ENCODE results near the gene GPRIN2. TPM values are rescaled to one million over a fixed set of nuclear protein-coding genes. Genes with fewer than 3 reads are reported as not detected.
"Not testable (repeated sequence)": the region's sequence is repeated elsewhere in the genome, so short reads cannot be mapped to it uniquely, and the experiment has no call there.

The GPRIN2 gene
- total RNA-seq, 3 donors from 2014 or later: 5.9 to 6.9 TPM; not detected in 1

DNA sequence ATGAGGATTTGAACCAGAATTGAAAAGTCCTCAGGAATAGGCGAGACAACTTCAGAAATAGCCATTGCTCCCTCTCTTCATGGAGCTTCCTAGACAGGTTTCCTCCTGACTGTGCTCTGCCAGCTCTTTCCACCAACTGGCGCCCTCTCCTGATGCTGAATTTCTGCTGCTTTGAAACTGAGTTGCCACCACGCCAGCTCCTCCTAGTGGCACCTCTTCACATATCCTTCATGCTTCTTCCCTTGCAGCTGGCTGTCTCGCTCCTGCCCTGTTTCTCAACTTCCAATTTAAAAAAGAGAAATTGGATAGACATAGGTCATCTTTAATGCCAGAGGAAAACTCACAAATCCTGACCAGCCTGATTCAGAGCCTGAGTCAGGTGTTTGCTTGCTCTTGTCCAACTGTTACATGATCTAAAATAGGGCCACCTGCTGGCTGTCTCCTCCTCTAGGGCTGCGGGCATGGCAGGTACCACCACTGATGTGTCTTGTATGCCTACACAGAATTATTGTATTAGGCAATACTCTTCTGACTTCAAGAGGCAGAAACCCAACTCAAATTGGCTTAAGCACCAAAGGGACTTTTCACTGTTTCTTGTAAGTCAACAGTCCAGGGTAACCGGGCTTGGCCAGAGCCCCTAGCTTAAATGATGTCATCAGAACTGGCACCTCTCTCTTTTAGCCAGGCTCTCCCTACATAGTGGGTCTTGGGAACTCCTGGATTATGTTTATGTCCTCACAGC lies 9.3 kb upstream of the GPRIN2 start:
- intact Hi-C loops (cut with DNase I; ENCODE audit: low total_unique reads); H3K4me3 ChIP-seq; H3K27me3 ChIP-seq; H3K4me1 ChIP-seq; H3K27ac ChIP-seq; H3K36me3 ChIP-seq; H3K9me3 ChIP-seq: not testable (repeated sequence)
- peak; percentile 62 to 67 for DNase-seq (ENCODE audit: low spot score in 2 of 2)
- TF ChIP-seq, protein P1, sequence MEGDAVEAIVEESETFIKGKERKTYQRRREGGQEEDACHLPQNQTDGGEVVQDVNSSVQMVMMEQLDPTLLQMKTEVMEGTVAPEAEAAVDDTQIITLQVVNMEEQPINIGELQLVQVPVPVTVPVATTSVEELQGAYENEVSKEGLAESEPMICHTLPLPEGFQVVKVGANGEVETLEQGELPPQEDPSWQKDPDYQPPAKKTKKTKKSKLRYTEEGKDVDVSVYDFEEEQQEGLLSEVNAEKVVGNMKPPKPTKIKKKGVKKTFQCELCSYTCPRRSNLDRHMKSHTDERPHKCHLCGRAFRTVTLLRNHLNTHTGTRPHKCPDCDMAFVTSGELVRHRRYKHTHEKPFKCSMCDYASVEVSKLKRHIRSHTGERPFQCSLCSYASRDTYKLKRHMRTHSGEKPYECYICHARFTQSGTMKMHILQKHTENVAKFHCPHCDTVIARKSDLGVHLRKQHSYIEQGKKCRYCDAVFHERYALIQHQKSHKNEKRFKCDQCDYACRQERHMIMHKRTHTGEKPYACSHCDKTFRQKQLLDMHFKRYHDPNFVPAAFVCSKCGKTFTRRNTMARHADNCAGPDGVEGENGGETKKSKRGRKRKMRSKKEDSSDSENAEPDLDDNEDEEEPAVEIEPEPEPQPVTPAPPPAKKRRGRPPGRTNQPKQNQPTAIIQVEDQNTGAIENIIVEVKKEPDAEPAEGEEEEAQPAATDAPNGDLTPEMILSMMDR (IDR thresholded peaks at IDR 0.05): peak in 2 of 3 donors; percentile 52 to 72

DNA sequence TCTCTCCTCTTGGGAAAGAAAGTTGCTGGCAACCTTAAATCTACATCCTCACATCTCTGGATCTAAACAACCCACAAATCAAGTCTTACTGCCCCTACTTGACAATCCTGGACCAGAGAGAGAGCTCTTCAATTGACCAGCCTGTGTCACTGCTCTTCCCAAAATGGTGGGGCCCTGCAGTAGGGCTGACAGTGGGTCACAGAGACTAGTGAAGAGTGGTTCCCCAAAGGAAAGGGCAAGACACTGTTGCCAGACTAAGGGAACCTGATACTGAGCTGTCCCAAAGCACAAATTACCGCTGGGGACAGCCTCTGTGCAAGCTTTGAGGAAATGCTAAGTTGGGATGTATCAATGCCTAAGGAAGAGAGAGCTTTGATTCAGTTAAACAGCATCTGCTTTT lies 4.5 kb upstream of the GPRIN2 start:
- Histone ChIP-seq H3K4me3 (no peak overlapping the region), H3K9me3 (no peaks in the 10 kb centered on the region), H3K27ac (no peak overlapping the region), H3K4me1 (no peaks in the 10 kb centered on the region), H3K27me3 (peaks cover 0 to 23% of the 10 kb centered on the region in 2 donors), H3K36me3 (no peaks in the 10 kb centered on the region)
- intact Hi-C loops (cut with DNase I; ENCODE audit: low total_unique reads): no loop called here
- TF ChIP-seq, protein P1 (IDR thresholded peaks at IDR 0.05): no peak
- no peak for TF ChIP-seq POLR2A (IDR thresholded peaks at IDR 0.05)
- TF ChIP-seq POLR2AphosphoS5 (IDR thresholded peaks at IDR 0.05): no peak
- DNase-seq (ENCODE audit: low spot score in 2 of 2): no peak

DNA sequence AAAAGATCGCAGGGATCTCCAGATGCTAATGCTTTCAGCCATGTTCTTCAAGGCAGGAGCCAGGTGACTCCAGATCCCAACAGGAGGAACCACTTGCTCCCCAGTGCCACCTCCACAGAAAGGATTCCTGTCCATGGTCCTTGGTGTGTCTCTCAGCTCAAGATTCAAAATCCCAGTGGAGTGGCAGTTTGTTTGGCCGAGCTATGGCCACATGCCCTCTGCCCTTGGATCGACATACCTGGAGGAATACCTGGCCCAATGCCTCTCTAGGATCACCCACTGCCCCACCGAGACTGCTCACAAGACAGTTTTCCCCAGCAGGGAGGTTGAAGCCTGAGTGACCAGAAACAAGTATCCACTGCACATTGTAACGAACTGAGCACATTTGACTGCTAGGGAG lies 3.9 kb upstream of the GPRIN2 start:
- Histone ChIP-seq H3K4me3 (no peak overlapping the region), H3K9me3 (no peaks in the 10 kb centered on the region), H3K27me3 (peaks cover 0 to 26% of the 10 kb centered on the region in 2 donors), H3K4me1 (no peaks in the 10 kb centered on the region), H3K36me3 (no peaks in the 10 kb centered on the region), H3K27ac (no peak overlapping the region)
- DNase-seq (ENCODE audit: low spot score in 2 of 2): no peak
- intact Hi-C loops (cut with DNase I; ENCODE audit: low total_unique reads): no loop called here
- TF ChIP-seq, protein P1 (IDR thresholded peaks at IDR 0.05): no peak
- TF ChIP-seq POLR2AphosphoS5 (IDR thresholded peaks at IDR 0.05) (no peak), POLR2A (IDR thresholded peaks at IDR 0.05) (no peak)

DNA sequence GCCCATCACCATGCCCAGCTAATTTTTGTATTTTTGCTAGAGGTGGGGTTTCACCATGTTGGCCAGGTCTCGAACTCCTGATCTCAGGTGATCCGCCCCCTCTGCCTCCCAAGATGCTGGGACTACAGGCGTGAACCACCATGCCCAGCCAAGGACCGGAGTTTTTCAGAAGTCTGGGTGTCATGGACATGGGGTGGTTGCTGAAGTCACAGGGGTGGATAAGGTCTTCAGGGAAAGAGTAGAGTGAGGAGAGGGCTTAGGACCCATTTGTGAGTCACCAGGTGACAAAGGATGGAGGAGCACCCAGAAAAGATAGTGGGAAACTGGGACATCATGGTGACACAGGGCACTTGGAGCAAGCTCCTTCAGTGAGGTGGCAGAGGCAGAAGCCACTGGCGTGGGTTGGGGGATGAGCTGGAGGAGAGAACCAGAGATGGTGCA lies 2.8 kb upstream of the GPRIN2 start:
- Histone ChIP-seq H3K9me3 (no peaks in the 10 kb centered on the region), H3K36me3 (no peaks in the 10 kb centered on the region), H3K27me3 (peaks cover 0 to 26% of the 10 kb centered on the region in 2 donors), H3K27ac (no peak overlapping the region), H3K4me1 (no peaks in the 10 kb centered on the region), H3K4me3 (no peak overlapping the region)
- intact Hi-C loops (cut with DNase I; ENCODE audit: low total_unique reads): no loop called here
- no peak for TF ChIP-seq POLR2AphosphoS5 (IDR thresholded peaks at IDR 0.05)
- TF ChIP-seq POLR2A (IDR thresholded peaks at IDR 0.05): no peak
- TF ChIP-seq, protein P1 (IDR thresholded peaks at IDR 0.05): no peak
- DNase-seq (ENCODE audit: low spot score in 2 of 2): peak in 1 of 2 donors; percentile 52

DNA sequence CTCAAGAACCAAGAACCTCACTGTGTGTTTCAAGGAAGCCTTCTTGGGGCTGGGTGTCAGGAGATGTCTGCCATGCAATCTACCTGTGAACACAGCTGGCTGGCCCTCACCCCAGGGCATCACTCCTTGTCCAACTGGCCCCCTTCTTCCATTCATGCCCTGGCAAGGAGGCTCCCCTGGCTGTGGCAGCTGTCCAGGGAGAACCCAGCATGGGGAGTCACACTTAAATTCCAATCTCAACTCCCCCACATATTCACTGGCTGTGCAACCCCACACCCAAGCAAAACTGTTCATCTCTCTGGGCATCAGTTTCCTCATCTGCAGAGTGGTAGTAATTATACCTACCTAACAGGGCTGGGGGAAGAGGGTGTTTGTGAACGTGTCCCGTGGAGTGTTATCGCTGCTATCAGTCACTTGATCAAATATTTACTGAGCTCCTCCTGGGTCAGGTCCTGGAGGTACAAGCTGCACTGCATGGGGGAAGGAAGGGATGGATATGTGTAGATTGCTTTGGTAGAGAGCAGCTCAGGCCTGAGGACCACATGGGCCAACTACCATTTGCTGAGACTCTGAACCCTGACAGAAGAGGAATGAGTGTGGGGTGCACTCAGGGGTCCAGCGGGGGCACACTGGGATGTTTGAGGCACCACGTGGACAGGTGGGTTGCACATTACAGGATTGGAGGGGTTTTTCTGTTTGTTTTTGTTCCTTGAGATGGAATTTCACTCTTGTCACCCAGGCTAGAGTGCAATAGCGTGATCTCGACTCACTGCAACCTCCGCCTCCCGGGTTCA lies 2.1 kb upstream of the GPRIN2 start:
- intact Hi-C loops (cut with DNase I; ENCODE audit: low total_unique reads): no loop called here
- peak; percentile 18 to 50 for DNase-seq (ENCODE audit: low spot score in 2 of 2)
- H3K27ac ChIP-seq: no peak overlapping the region
- TF ChIP-seq POLR2AphosphoS5 (IDR thresholded peaks at IDR 0.05) (no peak), POLR2A (IDR thresholded peaks at IDR 0.05) (no peak)
- TF ChIP-seq, protein P1 (IDR thresholded peaks at IDR 0.05): no peak
- no peaks in the 10 kb centered on the region for H3K9me3 ChIP-seq
- peaks cover 0 to 26% of the 10 kb centered on the region in 2 donors for H3K27me3 ChIP-seq
- no peak overlapping the region for H3K4me3 ChIP-seq
- H3K36me3 ChIP-seq: no peaks in the 10 kb centered on the region
- no peaks in the 10 kb centered on the region for H3K4me1 ChIP-seq
